ENCODE measurements around the gene PTEN.

DNA sequence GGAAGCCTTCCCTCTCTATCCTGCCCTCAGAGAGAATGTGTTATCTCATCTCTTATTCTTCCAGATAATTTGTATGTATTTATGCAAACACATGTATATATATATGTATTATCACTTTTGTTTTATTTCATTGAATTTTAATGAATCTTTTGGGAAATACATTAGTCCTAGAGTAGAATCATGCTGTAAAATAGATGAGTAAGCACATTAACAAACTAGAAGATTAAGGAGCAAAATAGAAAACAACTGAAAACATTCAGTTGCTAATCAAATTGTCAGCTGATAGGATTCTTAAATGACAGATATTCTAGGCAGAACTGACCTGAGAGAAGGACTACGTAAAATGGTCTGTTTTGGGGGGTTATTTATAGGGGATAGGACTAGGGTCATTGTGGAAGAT, 11.3 kb upstream of the PTEN start:
- no peak for TF ChIP-seq EZH2phosphoT487 (IDR thresholded peaks at IDR 0.05; ENCODE audit: borderline replicate concordance)
- TF ChIP-seq, protein P1, sequence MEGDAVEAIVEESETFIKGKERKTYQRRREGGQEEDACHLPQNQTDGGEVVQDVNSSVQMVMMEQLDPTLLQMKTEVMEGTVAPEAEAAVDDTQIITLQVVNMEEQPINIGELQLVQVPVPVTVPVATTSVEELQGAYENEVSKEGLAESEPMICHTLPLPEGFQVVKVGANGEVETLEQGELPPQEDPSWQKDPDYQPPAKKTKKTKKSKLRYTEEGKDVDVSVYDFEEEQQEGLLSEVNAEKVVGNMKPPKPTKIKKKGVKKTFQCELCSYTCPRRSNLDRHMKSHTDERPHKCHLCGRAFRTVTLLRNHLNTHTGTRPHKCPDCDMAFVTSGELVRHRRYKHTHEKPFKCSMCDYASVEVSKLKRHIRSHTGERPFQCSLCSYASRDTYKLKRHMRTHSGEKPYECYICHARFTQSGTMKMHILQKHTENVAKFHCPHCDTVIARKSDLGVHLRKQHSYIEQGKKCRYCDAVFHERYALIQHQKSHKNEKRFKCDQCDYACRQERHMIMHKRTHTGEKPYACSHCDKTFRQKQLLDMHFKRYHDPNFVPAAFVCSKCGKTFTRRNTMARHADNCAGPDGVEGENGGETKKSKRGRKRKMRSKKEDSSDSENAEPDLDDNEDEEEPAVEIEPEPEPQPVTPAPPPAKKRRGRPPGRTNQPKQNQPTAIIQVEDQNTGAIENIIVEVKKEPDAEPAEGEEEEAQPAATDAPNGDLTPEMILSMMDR (conservative IDR thresholded peaks at IDR 0.05; ENCODE audit: low read length): no peak
